ENCODE data around the gene SLC25A38. TPM values are rescaled to one million over a fixed set of nuclear protein-coding genes. Genes with fewer than 3 reads are reported as not detected.

The SLC25A38 gene
- total RNA-seq, 1 donor from 2014 or later = 21.9 TPM

DNA sequence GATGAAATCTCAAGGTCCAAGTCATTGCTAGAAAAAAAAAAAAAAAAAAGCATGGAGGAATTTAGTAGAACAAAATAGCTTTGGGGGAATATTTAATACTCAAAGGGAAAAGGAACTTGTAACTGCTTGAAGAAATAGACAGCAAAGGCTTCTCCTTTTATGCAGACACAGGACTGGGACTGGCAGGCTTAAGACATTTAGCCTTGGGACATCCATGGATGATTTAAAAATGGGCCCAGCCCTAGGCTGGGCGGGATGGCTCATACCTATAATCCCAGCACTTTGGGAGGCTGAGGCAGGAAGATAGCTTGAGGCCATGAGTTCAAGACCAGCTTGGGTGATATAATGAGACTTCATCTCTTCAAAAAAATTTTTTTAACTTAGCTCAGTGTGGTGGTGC, 43.1 kb downstream of the SLC25A38 start:
- Histone ChIP-seq H3K27me3 (ENCODE audit: control insufficient read depth, insufficient read depth, low read length) (no peaks in the 10 kb centered on the region), H3K36me3 (ENCODE audit: control insufficient read depth, insufficient read depth, low read length) (no peaks in the 10 kb centered on the region), H3K4me3 (ENCODE audit: low read depth, low read length) (no peak overlapping the region)
- TF ChIP-seq CTCF (IDR thresholded peaks at IDR 0.05; ENCODE audit: insufficient read depth, low read length, severe bottlenecking) = no peak
- no peak for DNase-seq (ENCODE audit: low read depth)
- no peak for FAIRE-seq

DNA sequence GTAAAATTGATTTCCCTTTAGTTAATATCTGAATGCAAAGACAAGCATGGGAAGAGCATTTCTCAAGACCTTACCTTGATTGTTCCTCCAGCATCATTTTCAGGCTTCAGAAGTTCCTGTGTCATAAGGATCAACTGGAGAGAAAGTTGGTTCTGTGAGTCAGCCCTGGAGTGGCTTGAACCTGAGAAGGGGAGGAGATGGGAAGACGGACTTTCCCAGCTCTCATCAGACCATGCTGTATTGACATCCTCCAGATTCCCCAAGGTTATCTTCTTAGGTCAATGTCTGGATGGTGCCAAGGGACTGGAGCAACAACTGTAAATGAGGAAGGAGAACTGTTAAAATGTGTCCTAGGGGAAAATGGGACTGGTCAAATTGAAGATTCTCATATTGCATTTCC, 44.3 kb downstream of the SLC25A38 start:
- no peak for TF ChIP-seq CTCF (IDR thresholded peaks at IDR 0.05; ENCODE audit: insufficient read depth, low read length, severe bottlenecking)
- H3K36me3 ChIP-seq (ENCODE audit: control insufficient read depth, insufficient read depth, low read length) = no peaks in the 10 kb centered on the region
- FAIRE-seq (peak; percentile 40), DNase-seq (ENCODE audit: low read depth) (no peak)
- no peak overlapping the region for H3K4me3 ChIP-seq (ENCODE audit: low read depth, low read length)
- H3K27me3 ChIP-seq (ENCODE audit: control insufficient read depth, insufficient read depth, low read length) = no peaks in the 10 kb centered on the region

GRCh38 chr3:39428745-39429201, 45.6 kb downstream of the SLC25A38 start:
- H3K36me3 ChIP-seq (ENCODE audit: control insufficient read depth, insufficient read depth, low read length) = no peaks in the 10 kb centered on the region
- H3K27me3 ChIP-seq (ENCODE audit: control insufficient read depth, insufficient read depth, low read length) = no peaks in the 10 kb centered on the region
- DNase-seq (ENCODE audit: low read depth) (no peak), FAIRE-seq (no peak)
- H3K4me3 ChIP-seq (ENCODE audit: low read depth, low read length) = no peak overlapping the region
- TF ChIP-seq CTCF (IDR thresholded peaks at IDR 0.05; ENCODE audit: insufficient read depth, low read length, severe bottlenecking) = no peak

GRCh38 chr3:39429466-39429865, 46.3 kb downstream of the SLC25A38 start:
- TF ChIP-seq CTCF (IDR thresholded peaks at IDR 0.05; ENCODE audit: insufficient read depth, low read length, severe bottlenecking) = no peak
- H3K4me3 ChIP-seq (ENCODE audit: low read depth, low read length) = no peak overlapping the region
- DNase-seq (ENCODE audit: low read depth) = no peak
- H3K27me3 ChIP-seq (ENCODE audit: control insufficient read depth, insufficient read depth, low read length) = no peaks in the 10 kb centered on the region
- no peak for FAIRE-seq
- H3K36me3 ChIP-seq (ENCODE audit: control insufficient read depth, insufficient read depth, low read length) = no peaks in the 10 kb centered on the region

GRCh38 chr3:39432342-39432741, 49.2 kb downstream of the SLC25A38 start:
- DNase-seq (ENCODE audit: low read depth) = peak; percentile 27
- Histone ChIP-seq H3K4me3 (ENCODE audit: low read depth, low read length) (no peak overlapping the region), H3K27me3 (ENCODE audit: control insufficient read depth, insufficient read depth, low read length) (no peaks in the 10 kb centered on the region), H3K36me3 (ENCODE audit: control insufficient read depth, insufficient read depth, low read length) (no peaks in the 10 kb centered on the region)
- FAIRE-seq = no peak
- no peak for TF ChIP-seq CTCF (IDR thresholded peaks at IDR 0.05; ENCODE audit: insufficient read depth, low read length, severe bottlenecking)

DNA sequence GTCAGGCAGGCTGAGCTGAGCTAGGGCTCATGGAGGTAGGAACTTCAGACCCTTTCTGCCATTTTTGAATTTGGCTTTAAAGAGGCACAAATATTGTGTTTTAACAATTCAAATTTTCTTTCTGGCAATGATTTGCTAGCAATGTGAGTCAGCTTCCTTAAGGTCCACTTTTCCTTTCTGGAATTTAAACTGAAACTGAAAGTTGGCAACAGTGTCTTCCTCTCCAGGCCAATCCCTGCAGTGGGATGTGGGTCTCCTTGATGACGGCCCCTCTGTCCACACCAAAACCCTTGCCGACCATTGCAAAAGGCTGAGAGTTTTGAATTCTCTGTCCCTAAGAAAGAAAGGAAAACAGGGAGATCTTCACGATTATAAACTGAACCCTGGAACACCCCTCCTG, 50.5 kb downstream of the SLC25A38 start:
- no peak for FAIRE-seq
- DNase-seq (ENCODE audit: low read depth) = no peak
- Histone ChIP-seq H3K4me3 (ENCODE audit: low read depth, low read length) (no peak overlapping the region), H3K27me3 (ENCODE audit: control insufficient read depth, insufficient read depth, low read length) (no peaks in the 10 kb centered on the region), H3K36me3 (ENCODE audit: control insufficient read depth, insufficient read depth, low read length) (no peaks in the 10 kb centered on the region)
- TF ChIP-seq CTCF (IDR thresholded peaks at IDR 0.05; ENCODE audit: insufficient read depth, low read length, severe bottlenecking) = no peak
